ENCODE measurements around the gene GTF3C1.
A peak's percentile ranks its signal among the peaks of the same experiment; 100 is the strongest.

The GTF3C1 gene

GRCh38 chr16:27518226-27518625 lies 31.5 kb downstream of the GTF3C1 start:
- no peak for DNase-seq

- DNase-seq, result no peak
Observed at GRCh38 chr16:27517664-27518063, 32.0 kb downstream of the GTF3C1 start.

GRCh38 chr16:27516365-27516764 lies 33.3 kb downstream of the GTF3C1 start:
- DNase-seq, result no peak

GRCh38 chr16:27515874-27516353 lies 33.8 kb downstream of the GTF3C1 start:
- DNase-seq, result peak; percentile 18

- no peak for DNase-seq
Observed at GRCh38 chr16:27514806-27515205, 34.9 kb downstream of the GTF3C1 start.

GRCh38 chr16:27511657-27512448 lies 37.9 kb downstream of the GTF3C1 start:
- no peak for DNase-seq

- DNase-seq, result no peak
Observed at GRCh38 chr16:27508476-27508875, 41.2 kb downstream of the GTF3C1 start.

- no peak for DNase-seq
Observed at GRCh38 chr16:27506771-27507170, 42.9 kb downstream of the GTF3C1 start.

- no peak for DNase-seq
Observed at GRCh38 chr16:27505297-27506236, 44.1 kb downstream of the GTF3C1 start.

- no peak for DNase-seq
Observed at GRCh38 chr16:27503662-27504061, 46.1 kb downstream of the GTF3C1 start.

GRCh38 chr16:27500801-27501200 lies 48.9 kb downstream of the GTF3C1 start:
- DNase-seq, result no peak

GRCh38 chr16:27499659-27500055 lies 50.1 kb downstream of the GTF3C1 start:
- no peak for DNase-seq

GRCh38 chr16:27498916-27499658 lies 50.6 kb downstream of the GTF3C1 start:
- no peak for DNase-seq

GRCh38 chr16:27498031-27498825 lies 51.5 kb downstream of the GTF3C1 start:
- DNase-seq, result no peak

GRCh38 chr16:27495191-27495590 lies 54.5 kb downstream of the GTF3C1 start:
- no peak for DNase-seq

- DNase-seq, result no peak
Observed at GRCh38 chr16:27492588-27492979, 57.1 kb downstream of the GTF3C1 start.

GRCh38 chr16:27491894-27492587 lies 57.7 kb downstream of the GTF3C1 start:
- no peak for DNase-seq

GRCh38 chr16:27489906-27490305 lies 59.8 kb downstream of the GTF3C1 start:
- DNase-seq, result no peak

- no peak for DNase-seq
Observed at GRCh38 chr16:27489421-27489820, 60.3 kb downstream of the GTF3C1 start.

- DNase-seq, result no peak
Observed at GRCh38 chr16:27486760-27487159, 63.0 kb downstream of the GTF3C1 start.

- no peak for DNase-seq
Observed at GRCh38 chr16:27486344-27486743, 63.4 kb downstream of the GTF3C1 start.

- no peak for DNase-seq
Observed at GRCh38 chr16:27485811-27486210, 63.9 kb downstream of the GTF3C1 start.
